NCI-H1105 (cell line): Measurements from ENCODE around the gene SULF2.

Source experiments
- DNase-seq: peaks from one replicate; lab custom pipeline; 2025; lab: John Stamatoyannopoulos, UW

Gene SULF2

GRCh38 chr20:47737923-47738322 lies 47.4 kb downstream of the SULF2 start:
- no peak for DNase-seq

DNA sequence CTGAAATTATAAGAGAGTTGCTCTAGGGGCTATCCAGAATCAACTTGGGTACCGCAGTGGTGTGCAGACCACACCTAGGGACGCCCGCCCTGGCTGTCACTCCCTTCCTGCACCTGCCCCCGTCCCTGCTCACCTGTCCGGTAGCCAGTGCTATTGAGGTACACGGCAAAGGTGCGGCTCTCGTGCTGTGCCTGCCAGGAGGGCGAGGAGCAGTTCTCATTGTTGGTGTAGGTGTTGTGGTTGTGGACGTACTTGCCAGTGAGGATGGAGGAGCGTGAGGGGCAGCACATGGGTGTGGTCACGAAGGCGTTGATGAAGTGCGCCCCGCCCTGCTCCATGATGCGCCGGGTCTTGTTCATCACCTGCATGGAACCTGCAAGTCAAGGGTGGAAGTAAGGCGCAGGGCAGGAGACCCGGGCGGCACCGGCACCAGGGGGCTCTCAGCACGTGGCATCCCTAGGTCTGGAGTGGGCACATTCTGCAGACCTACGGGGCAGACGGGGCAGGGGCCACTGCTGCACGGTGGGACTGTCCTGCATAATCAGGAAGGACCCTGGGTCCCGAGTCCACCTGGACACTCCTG lies 48.6 kb downstream of the SULF2 start:
- no peak for DNase-seq

DNA sequence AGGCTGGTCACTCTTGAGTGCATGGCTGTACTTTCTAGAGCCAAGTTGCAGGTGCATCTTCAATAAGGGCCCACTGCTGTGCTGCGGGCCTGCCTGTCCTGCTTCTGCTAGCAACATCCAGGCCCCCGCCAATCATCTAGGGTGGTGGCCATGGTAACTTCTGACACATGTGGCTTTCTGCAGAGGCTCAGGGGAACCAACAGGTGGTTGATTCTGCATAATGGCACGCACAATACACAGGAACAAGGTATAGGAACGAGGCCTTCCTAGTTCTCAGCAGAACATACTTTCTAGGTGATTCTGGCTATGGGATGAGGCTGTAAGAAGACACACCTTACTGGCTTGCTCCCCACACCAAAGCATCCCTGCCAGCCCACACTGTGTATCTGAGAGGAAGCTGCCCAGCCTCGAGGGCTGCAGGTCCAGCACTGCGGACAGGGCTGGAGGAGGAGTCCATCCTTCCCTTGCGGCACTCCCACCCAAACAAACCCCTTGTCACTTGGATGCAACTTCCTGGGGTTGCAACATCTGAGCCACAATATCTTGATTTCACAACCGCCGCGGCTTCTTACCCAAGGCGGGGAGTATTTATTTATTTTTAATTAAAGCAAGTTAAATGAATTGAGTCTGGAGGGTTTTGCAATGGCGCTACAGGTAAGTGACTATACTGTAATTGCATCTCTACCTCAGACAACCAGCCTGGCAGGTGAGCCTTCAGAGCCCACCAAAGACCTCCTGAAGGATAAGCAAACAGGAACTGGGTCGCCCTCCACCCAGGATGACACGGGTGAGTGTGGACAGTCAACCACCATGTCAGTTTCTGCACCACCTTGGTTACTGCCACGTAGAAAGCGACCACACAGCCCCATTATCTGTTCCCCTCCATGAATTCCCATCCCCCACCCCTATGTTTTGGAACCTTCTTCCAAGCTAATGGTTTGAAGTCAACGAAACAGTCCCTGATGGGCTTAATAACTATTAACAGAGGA lies 49.6 kb downstream of the SULF2 start:
- no peak for DNase-seq

GRCh38 chr20:47734870-47735269 lies 50.4 kb downstream of the SULF2 start:
- no peak for DNase-seq

- DNase-seq: no peak
Measured at GRCh38 chr20:47733892-47734291, 51.4 kb downstream of the SULF2 start.

- DNase-seq: peak; percentile 4
Measured at GRCh38 chr20:47730744-47731143, 54.5 kb downstream of the SULF2 start.

- no peak for DNase-seq
Measured at GRCh38 chr20:47729472-47729871, 55.8 kb downstream of the SULF2 start.

- DNase-seq: no peak
Measured at GRCh38 chr20:47727909-47728361, 57.3 kb downstream of the SULF2 start.

DNA sequence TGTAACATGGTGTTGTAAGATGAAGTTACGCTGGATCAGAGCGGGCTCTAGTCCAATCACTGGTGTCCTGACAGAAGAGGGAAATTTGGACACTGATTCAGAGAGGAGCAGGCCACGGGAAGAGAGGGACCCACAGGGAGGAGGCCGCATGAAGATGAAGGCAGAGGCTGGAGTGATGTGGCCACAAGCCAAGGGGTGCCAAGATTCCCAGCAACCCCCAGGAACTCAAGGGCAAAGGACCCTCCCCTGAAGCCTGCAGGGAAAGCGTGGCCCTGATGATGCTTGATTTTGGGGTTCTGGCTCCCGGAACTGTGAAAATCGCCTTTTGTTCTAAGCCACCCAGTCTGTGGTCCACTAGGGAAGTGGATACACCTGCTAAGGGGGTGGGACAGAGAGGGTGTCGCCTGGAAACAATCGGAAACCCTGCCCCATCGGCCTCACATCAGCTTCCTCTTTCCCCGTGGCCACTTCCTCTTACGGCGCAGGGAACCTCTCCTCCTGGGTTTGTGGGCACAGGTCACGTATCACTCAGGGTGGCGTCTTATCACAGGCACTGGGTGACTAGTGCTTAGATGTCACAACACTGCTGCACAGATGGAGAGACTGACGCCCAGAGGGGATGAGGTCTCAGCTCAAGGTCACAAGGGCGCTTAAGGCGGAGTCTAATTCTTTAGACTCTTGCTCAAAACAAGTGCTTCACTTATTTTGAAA lies 58.0 kb downstream of the SULF2 start:
- DNase-seq: no peak

DNA sequence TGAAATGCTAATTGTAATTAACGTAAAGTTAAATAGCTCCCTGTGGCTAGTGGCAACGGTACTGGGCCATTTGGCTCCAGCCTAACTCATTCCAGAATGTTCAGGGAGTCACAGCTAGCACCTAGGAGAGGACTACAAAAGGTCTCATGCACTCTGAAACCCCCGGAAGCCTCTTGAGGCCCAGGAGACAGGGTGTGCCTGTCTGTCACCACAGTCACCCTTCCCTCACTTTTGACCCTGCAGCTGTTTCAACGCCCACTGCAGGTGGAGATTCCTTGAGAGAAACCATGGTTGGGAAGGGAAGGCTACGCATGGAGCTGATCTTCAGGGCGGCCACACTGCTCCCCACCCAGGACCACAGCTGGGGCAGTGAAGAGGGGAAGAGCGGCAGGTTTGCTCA lies 58.6 kb downstream of the SULF2 start:
- no peak for DNase-seq

DNA sequence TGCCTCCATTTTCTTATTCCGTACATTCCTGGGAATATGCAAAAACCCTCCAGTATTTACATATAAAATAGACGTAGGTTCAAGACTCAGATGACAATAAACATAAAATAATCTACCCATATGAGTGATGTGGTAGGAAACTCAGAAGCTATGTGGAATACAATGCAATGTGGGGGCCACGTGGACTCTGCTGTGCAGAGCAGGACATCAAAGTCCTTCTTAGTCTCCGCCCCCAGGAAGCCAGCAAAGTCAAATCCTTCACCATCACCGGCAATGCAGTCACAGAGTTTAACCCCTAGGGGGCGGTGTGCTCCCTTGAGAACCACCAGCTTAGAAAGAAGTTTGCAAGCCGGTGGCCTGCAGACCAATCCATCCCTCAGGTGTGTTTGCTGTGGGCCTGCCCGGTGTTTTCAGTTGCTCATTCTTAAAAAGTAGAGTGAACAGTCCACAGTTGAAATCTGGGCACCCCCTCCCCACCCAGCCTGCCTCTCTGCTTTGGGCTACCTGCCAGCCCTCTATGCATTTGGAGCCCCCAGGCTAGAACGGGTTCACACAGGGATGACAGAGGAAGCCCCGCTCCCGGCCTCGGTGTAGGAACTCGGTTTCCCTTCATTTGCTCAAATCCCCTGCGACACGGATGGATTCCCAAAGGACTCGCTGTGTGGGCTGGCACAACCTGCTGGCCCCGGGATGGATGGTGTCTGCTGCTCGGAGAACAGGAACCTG lies 59.9 kb downstream of the SULF2 start:
- DNase-seq: peak; percentile 67

GRCh38 chr20:47724910-47725247 lies 60.4 kb downstream of the SULF2 start:
- DNase-seq: no peak

DNA sequence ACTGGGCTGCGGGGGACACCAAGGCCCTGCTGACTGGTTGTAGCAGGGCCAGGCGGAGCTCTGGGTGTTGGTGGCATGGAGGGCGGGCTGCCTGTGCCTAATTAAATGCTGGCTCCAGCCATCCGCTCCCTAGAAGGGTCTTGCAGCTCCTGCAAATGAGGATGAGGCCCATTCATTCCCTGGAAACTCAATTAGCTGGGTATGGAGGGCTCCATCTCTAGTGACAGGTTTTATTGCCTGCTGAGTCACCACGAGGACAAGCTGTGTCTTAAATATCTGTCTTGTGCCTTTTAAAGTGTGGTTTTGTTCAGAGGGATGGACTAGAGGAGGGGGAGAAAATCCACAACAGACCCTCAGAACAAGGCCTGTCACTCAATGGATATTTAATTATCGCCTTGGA lies 60.9 kb downstream of the SULF2 start:
- no peak for DNase-seq

DNA sequence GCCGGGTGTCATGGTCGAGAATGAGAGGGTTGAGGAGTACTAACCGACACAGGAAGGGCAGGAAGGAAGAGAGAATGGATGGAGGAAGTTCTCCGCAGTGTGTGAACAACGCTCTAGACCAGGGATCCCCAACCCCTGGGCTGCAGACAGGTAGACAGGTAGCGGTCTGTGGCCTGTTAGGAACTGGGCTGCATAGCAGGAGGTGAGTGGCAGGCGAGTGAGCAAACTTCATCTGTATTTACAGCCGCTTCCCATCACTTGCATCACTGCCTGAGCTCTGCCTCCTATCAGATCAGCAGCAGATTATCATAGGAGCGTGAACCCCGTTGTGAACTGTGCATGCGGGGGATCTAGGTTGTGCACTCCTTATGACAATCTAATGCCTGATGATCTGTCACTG lies 62.0 kb downstream of the SULF2 start:
- DNase-seq: no peak

- no peak for DNase-seq
Measured at GRCh38 chr20:47720636-47721427, 64.4 kb downstream of the SULF2 start.

GRCh38 chr20:47719625-47720024 lies 65.7 kb downstream of the SULF2 start:
- peak; percentile 2 for DNase-seq

- DNase-seq: no peak
Measured at GRCh38 chr20:47719211-47719610, 66.1 kb downstream of the SULF2 start.

DNA sequence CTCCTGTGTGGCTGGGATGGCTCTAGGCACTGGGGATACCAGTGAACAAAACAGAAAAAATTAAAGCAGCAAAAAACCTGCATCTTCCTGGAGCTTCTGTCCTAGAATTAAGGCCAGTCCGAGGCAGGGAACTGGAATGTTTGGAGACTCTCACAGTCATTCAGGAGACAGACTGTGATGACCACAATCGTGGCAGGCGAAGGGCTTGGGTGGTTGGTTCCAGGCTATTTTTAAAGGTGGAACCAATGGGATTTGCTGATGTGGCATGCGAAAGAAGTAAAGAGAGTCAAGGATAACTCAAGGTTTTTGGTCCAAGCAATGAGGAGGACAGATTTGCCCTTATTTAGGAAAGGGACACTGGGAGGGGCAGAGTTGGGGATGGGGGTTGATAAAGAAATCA lies 66.9 kb downstream of the SULF2 start:
- no peak for DNase-seq

DNA sequence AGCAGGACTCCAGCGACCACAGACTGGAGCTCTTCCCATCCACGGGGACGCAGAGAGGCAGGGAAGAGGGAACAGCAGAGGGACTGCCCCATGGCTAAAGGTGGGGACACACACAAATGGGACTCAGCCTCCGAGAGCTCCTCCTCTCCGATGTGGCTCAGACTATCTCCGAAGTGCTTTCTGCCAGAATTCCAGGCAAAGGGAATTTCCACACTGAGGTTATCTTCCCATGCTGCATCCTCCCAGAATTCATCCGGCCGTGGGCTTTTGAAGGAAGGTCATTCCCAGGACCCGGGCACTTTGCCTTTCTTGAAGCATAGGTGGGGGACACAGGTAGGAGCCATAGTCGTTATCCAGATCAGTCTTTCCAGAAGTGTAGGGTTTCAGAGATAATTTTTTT lies 67.9 kb downstream of the SULF2 start:
- DNase-seq: no peak

GRCh38 chr20:47713878-47714450 lies 71.3 kb downstream of the SULF2 start:
- no peak for DNase-seq

DNA sequence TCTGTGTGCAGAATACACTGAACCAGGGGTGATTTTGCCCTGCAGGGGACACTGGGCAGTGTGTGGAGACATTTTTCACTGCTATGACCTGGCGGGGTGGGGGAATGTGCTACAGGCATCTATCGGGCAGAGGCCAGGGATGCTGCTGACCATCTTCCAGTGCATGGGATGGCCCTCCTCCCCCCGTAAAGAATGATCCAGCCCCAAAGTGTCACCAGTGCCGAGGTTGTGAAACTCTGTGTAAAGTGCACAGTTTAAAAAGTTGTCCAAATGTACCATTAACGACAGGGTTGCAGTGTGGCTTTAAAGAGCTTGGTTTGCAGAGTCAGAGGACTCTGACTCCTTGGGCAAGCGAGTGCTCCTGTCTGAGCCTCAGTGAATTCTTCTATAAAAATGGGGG lies 72.1 kb downstream of the SULF2 start:
- no peak for DNase-seq
